GM19238 (cell line): ENCODE measurements around the gene GNRHR.
"Not testable (repeated sequence)": the region's sequence is repeated elsewhere in the genome, so short reads cannot be mapped to it uniquely, and the experiment has no call there.

Experiments used
- DNase-seq: peaks from one replicate; pipeline ENCODE4 v3.0.0; 2011; ENCODE audit warnings: low spot score; ENCODE audit not compliant: insufficient read length

The GNRHR gene

DNA sequence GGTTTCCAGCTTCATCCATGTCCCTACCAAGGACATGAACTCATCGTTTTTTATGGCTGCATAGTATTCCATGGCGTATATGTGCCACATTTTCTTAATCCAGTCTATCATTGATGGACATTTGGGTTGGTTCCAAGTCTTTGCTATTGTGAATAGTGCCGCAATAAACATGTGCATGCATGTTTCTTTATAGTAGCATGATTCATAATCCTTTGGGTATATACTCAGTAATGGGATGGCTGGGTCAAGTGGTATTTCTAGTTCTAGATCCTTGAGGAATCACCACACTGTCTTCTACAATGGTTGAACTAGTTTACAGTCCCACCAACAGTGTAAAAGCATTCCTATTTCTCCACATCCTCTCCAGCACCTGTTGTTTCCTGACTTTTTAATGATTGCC is 23.7 kb downstream of the GNRHR start:
- not testable (repeated sequence) for DNase-seq

DNA sequence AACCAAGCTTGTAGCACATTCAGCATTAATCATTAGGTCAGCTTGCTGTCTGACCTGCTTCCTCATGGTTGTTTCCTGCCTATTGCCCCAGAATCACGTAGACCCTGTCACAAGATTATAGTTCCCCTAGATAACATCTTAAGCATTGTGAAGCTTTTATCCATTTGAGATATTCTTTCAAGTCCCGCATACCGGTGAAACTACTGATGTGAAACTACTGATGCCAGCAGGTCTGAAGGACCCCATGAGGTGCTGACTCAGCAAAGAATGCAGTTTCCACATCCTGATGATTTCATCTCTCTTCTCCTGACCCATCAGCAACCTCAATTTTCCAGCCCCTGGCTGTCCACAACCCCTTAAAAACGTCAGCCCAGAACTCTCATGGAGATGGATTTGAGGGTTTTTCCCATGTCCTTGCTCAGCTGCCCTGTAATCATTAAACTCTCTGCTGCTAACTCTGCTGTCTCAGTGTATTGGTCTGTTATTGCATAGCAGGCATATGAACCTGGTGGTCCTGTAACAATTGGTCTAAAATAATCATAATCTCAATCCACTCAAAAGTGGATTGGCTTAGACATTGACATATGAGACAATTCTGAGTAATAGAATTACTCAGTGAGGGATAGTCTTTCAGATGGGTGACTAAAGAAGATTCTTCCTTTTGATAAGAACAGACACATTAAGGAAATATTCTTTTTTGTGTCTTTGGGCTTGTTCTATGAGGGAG is 26.9 kb downstream of the GNRHR start:
- DNase-seq: no peak

DNA sequence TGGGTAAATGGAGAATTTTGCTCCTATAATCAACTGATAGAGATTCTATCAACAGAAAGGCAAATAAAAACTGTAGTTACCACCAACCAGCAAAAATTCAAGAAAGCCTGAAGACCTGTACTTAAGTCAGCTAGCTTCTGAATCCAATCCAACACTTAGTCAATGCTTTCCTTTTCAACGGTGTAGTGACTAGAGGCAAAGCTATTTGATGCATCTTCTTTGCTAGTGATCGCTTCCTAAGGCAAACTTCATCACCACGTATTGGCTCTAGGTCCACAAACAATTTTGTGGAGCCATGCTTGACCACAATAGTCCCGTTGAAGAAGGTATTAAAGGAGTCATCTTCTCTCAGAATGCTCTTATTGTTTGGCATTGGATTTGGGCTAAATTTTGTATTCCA is 28.2 kb downstream of the GNRHR start:
- DNase-seq: no peak

DNA sequence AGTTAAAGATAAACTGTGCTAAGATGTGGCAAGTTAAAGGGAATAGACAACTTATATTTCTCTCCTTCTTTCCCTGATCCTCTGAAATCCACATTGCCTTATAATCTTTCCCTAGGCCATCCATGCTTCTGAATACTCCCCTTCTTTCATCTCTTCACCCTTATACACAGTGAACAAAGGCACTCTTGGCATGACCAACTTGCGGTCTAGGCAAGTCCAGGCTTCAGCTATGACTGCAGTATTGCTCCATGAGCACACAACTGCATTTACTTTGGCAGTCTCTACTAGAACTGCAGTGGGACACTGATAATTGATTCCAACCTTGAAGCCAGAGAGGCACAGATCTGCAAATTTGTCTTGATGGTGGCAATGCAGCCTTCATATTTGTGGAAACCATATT is 29.1 kb downstream of the GNRHR start:
- DNase-seq: no peak

DNA sequence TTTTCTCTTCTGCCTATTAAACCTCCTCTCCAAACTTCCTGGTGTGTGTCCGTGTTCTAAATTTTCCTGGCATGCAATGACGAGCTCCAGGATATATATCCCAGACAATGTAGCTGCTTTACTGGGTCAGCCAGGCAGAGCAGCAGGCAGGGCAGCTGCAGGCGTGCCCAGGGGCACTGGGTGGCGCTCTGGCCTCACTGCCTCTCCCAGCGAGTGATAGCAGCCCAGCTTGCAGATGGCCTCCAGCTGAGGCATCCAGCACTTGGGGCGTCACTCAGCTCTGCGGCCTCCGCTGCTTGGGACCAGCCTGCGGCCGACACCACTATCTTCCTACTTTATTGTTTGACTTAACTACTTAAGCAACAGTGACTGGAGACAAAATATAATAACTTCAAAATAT is 30.2 kb downstream of the GNRHR start:
- DNase-seq: no peak

DNA sequence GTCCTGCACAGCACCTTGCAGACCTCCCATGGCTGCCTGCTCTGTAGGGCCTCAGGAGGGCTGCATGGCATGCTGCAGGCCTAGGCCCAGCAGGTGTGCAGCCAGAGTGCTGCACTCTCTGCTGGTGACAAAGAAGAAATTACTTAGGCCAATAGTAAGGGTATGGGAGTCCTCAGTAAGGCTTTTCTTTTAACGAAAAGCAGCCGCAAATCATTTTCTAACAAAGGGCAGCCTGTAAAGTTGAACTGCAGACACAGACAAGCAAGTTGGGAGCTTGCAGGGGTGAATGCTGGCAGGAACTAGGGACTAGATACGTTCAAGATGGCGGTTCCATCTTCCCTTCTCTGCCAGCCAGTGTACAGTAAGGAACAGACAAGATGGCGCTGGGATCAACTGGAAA is 30.8 kb downstream of the GNRHR start:
- no peak for DNase-seq

DNA sequence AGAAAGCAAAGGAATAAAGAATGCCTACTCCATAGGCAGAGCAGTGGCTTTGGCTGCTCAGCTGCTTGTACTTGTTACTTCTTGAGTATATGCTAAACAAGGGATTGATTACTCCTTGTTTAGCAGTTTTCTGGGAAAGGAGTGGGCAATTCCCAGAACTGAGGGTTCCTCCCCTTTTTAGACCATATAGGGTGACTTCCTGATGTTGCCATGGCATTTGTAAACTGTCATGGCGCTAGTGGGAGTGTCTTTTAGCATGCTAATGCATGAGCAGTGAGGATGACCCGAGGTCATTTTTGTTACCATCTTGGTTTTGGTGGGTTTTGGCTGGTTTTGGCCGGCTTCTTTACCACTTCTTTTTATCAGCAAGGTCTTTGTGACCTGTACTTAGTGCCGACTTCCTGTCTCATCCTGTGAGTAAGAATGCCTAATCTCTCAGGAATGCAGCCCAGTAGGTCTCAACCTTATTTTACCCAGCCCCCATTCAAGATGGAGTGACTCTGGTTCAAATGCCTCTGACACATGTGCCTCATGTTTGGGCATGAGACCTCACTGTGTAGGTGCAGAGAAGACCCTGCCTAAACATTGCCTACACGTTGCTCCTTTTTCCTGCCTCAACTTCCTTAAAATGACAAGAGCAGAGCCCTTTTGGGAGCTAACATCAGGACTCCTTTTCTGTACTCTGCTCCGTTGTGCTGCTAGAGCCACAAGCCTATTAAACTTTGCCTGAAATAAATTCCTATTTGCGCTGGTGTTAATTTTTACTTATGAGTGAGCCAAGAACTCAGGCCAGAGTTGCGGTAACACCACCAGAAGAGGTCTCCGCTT is 32.2 kb downstream of the GNRHR start:
- no peak for DNase-seq

DNA sequence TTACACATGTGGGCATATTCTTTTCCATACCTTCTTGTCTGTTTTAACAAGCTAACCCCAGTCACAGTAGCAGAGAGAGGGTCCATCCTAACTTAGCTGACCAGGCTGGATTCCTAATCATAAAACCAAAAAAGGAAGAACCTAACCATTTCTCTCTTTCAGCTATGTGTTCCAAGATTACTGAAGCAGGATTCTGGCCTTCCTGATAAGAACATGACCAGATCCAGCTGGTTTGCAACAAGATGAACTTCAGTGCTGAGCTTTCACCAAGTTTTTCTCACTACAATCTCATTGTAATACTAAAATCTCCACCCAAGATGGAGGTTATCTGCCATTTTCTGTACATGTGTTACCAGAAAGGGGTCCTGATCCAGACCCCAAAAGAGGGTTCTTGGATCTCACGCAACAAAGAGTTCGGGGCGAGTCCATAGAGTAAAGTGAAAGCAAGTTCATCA is 32.8 kb downstream of the GNRHR start:
- no peak for DNase-seq

DNA sequence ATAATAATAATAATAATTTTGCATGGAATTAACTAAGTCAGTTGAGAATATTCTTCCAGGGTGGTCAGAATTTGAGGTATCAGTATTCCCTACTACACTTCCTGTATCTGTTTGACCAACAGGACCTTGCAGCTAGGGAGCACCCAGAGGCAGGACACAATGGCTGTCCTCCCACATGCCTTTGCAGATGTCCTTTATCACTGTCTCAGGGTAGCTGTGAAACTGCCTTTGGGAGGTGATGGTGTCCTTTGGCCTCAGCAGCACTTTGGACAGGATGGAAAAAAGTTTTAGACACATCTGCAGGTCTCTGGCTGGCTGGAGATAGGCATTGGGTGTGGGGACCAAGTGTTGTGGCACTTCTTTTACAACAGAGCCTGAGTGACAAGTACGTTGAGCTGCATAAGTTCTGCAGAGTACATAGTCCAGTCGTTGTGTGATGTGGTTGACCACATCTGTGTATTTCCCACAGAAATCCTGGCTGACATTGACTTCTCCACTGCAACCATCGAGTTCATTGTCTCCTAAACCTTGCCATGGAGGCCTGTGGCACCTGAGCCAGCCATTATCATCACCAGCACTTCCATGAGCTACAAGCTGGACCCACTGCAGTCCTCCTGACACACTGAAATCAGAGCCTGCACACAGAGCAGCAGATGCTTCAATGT is 34.1 kb downstream of the GNRHR start:
- no peak for DNase-seq

DNA sequence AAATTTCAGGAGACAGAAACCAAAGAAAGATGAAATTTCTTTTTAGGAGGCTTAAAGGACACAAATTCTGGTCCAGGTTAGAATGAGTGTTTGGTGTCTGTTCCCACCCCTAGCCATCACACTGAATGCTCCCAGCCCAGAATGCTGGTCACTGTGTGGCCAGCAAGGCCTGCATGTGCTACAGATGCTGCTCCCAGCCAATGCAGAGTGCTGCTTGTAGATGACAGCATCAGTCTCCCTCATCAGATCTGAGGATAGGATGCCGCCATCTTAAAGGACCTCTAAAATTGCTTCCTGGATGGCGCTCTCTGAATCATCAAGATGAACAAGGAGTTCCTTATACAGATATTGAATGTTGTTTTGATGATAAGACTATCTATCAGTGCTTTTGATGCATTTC is 35.3 kb downstream of the GNRHR start:
- no peak for DNase-seq

DNA sequence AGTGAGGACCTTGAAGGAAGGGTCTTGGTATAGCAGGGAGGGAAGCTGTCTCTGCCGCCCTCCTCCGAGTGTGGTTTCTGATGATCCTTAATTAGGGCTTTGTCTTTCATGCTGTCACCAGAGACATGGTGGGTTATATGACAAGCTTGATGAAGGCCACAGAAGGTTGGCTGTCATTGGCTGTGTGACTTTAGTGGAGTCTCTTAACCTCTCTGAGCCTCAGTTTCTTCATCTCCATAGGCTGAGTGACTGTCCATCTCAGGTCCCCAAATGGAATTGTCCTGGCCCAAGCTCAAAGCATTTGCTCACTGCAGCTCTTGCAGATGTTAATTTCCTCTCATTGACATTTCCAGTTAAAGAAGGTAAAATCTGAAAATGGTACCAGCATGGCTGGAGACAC is 36.6 kb downstream of the GNRHR start:
- no peak for DNase-seq

DNA sequence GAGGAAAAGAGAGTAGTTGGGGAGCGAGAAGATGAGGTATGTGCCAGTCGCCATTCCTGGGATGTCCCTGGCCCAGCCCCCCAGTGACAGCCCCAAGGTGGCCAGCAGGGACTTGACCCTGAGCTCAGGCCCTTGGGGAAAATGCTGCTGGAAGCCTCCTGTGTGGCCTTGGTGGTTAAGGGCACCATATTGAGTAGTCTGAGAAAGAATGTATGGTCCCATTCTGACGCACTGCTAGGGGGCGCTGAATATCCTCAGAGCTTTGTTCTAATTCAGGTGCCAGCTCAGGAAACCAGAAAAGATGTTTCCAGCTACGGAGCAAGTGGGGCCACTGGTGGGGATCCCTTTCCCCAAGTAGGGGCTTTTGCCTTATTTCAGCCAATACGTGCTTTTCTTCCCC is 39.2 kb downstream of the GNRHR start:
- DNase-seq: no peak

DNA sequence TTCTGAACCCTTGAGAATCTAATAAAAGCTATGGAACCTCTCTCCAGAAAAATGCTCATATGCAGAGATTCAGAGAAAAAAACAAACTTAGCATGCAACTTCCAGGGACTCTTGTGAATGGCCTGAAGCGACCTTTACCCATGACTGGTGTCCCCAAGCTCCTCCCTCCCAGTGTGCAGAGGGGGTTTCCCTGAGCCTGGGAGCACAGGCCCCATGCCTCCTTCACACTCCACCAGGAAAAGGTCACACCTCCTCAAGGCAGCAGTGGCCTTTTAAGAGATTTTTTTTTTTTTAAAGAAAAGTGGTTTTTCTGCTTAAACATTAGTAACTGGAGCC is 40.0 kb downstream of the GNRHR start:
- DNase-seq: peak; percentile 9

DNA sequence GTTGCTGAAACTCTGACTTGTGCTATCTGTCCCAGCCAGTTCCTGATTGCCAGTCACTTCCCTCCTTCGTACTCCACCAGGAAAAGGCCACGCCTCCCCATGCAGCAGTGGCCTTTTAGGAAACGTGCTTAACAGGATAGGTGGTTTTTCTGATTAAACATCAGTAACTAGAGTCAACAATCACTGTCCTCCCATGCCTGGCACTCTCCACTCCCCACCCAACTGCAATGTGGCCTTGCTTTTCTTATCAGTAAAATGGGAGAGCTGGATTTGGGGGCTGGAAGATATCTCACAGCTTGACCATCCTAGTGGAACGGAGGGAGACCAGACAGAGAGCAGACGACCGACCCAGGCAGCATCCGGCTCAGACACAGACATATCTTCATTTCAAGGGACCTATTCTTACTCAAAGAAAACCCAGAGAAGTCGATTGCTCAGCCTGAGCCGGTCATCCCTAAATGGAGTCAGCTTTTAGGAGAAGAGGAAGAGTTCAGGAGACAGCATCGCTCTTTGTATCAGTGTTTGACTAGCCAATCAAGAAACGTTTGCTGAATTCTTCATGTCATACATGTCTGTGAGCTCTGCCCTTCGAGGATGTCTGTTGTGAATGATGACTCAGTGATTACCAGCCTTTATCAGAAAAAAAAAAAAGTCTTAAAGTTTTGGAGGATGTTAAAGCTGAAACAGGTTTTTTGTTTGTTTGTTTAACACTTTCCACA is 40.5 kb downstream of the GNRHR start:
- no peak for DNase-seq

DNA sequence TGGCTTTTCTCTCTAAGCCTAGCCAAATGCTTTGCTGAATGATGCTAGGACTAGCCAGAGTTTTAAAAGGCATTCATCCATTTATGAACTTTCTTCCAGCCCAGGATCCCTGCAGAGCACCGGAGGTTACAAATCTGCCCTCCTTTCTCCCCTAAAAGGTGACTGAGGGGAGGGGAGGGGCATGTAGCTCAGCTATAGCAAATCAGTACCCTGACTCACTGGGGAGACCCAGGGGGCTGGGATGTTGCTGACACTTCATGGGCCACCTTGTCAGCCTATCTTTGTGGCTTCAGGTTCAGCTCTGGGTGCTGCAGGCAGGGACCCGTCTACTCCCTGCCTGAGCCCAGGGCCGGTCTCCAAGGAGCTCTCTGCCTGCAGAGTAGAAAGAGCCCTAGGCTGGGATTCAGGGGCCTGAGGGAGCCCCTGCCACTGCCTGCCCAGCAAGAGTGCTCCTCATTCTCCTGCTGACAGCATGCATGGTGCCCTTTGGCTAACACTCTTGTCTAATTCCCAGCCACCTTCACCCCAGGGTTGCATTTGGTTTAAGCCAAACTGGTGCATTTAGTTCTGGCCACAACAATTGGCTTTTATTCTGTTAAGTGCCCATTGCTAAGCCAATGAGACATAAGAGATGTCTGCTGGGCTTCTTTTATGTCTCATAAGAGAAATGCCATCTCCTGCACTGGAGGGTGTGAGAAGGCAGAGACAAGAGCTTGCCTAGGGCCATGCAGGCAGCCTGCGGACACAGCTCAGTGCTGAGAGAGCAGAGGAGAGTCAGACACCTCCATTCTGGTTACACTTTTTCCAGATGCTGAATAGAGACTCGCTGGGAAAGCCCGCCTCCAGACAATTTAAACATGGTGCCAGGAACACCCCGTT is 41.3 kb downstream of the GNRHR start:
- no peak for DNase-seq

DNA sequence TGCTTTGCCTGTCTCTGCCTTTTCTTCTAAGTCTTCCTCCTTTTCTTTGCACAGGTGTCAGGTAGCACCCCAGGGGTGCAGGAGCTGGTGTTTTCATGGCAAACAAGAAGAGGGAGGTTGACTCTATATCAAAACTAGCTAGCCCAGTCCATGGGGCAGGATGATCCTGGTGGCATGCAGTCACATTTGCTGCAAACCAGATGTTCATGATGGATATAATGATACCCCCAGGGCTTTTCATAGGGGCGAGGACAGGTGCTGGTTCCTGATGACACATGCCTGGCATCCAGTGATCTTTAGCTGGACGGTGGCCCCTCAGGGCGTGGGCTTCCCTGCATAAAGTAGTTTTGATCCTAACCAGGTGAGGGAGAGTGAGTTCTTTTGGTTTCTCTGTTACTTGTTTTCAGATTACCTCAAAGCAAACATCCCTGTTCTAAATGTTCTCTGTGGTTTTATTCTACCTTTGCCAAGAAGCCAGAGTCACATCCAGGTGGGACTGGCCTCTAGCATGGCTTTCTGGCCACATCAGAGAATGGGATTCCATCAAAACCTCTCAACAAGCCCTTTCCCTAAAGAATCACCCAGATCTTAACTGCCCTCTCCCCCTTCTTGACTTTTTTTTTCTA is 42.1 kb downstream of the GNRHR start:
- no peak for DNase-seq

DNA sequence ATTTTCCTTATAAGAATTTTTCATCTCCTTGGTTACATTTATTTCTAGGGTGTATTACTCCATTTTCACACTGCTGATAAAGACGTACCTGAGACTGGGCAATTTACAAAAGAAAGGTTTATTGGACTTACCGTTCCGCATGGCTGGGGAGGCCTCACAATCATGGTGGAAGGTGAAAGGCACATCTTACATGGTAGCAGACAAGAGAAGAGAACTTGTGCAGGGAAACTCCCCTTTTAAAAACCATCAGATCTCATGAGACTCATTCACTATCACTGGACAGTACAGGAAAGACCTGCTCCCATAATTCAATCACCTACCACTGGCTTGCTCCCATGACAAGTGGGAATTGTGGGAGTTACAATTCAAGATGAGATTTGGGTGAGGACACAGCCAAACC is 47.5 kb downstream of the GNRHR start:
- DNase-seq: not testable (repeated sequence)

DNA sequence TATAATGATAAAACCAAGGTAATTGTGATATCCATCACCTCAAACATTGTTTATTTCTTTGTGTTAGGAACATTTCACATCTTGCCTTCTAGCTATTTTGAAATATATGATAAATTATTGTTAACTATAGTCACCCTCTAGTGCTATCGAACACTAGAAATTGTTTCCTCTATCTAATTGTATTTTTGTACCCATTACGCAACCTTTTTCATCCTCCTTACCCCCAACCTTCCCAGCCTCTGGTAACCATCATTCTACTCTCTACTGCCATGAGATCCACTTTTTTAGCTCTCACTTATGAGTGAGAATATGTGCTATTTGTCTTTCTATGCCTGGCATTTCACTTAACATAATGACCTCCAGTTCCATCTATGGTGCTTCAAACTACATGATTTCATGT is 49.3 kb downstream of the GNRHR start:
- DNase-seq: no peak

DNA sequence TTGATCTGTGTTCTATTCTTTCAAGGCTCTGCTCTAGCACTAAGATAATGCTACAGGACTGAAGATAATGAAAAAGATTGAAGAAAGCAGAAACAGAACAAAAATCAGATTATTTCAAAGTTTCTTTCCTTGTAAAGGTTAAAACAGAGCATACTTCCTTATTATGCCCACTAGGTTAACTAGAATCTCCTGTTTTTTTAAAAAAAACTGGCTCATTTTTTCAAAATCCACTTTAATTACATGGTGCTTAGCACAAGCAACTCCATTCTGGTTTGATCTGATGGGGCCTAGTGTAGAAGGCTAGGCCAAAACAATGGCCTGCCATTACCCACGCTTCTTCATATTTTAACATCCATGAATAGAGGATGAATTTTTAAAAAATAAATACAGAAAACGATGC is 52.0 kb downstream of the GNRHR start:
- DNase-seq: no peak

DNA sequence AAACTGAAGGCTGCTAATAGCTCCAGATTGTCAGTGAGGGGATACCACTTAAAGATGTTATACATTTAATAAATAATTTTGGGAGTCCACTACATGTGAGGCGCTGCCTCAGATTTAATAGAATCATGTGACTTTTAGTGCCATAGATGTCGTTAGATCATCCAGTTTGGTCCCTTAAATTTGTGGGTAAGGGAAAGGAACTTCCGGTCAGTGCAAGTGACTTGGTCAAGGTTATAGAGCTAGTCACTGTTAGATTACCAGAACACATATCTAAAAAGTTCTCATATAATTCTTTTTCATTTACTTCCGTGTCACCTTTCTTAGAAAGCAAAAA is 52.7 kb downstream of the GNRHR start:
- DNase-seq: no peak
